ENCODE results near the gene DENND6B.
A peak's percentile ranks its signal among the peaks of the same experiment; 100 is the strongest.
"Not testable (repeated sequence)": the region's sequence is repeated elsewhere in the genome, so short reads cannot be mapped to it uniquely, and the experiment has no call there.

Gene DENND6B

GRCh38 chr22:50326956-50327710, at the start of gene DENND6B:
Gene DENND6B (minus strand): TSS chr22:50327012. CDS start chr22:50326988, 24 bp downstream.
- peak; percentile 66 for DNase-seq

GRCh38 chr22:50376085-50376651, 49.4 kb upstream of the DENND6B start:
- DNase-seq: no peak

- no peak for DNase-seq
These were observed 44.4 kb upstream of the DENND6B start for GRCh38 chr22:50371101-50371648.

GRCh38 chr22:50367778-50368500, 41.1 kb upstream of the DENND6B start:
- no peak for DNase-seq

- not testable (repeated sequence) for DNase-seq
These were observed 37.0 kb upstream of the DENND6B start for GRCh38 chr22:50363803-50364194.

GRCh38 chr22:50363166-50363802, 36.5 kb upstream of the DENND6B start:
- no peak for DNase-seq

GRCh38 chr22:50361688-50362087, 34.9 kb upstream of the DENND6B start:
- no peak for DNase-seq

GRCh38 chr22:50361222-50361621, 34.4 kb upstream of the DENND6B start:
- DNase-seq: no peak

- no peak for DNase-seq
These were observed 33.8 kb upstream of the DENND6B start for GRCh38 chr22:50360578-50360977.

- no peak for DNase-seq
These were observed 30.9 kb upstream of the DENND6B start for GRCh38 chr22:50357756-50358155.

- no peak for DNase-seq
These were observed 30.4 kb upstream of the DENND6B start for GRCh38 chr22:50357222-50357621.

- no peak for DNase-seq
These were observed 29.4 kb upstream of the DENND6B start for GRCh38 chr22:50356186-50356585.

GRCh38 chr22:50348058-50348457, 21.2 kb upstream of the DENND6B start:
- DNase-seq: no peak

- no peak for DNase-seq
These were observed 20.3 kb upstream of the DENND6B start for GRCh38 chr22:50347157-50347556.

- DNase-seq: no peak
These were observed 19.7 kb upstream of the DENND6B start for GRCh38 chr22:50346470-50346869.

GRCh38 chr22:50343541-50343935, 16.7 kb upstream of the DENND6B start:
- no peak for DNase-seq

- DNase-seq: peak; percentile 57
These were observed 16.1 kb upstream of the DENND6B start, which contains the start of gene PPP6R2 for GRCh38 chr22:50342651-50343540. Gene PPP6R2 (plus strand): TSS chr22:50343327. CDS start chr22:50393909, 50,582 bp downstream.

- DNase-seq: peak; percentile 87
These were observed 15.3 kb upstream of the DENND6B start for GRCh38 chr22:50341977-50342650.

- DNase-seq: no peak
These were observed 13.4 kb upstream of the DENND6B start for GRCh38 chr22:50339945-50340879.

- no peak for DNase-seq
These were observed 12.1 kb upstream of the DENND6B start for GRCh38 chr22:50338860-50339462.

Measured in KG1 (cell line).